GM10266 (cell line): ENCODE data around the gene MTERF1.
"Not testable (repeated sequence)": the region's sequence is repeated elsewhere in the genome, so short reads cannot be mapped to it uniquely, and the experiment has no call there.

ENCODE experiments used
- DNase-seq: peaks from one replicate; pipeline ENCODE4 v3.0.0; 2012; ENCODE audit errors: extremely low spot score
- CTCF ChIP-seq: IDR thresholded peaks from 2 replicates; pipeline ENCODE4 v1.5.1; 2012; ENCODE audit warnings: mild to moderate bottlenecking, low read depth; ENCODE audit not compliant: control insufficient read depth, insufficient read depth; ENCODE audit errors: missing control alignments

Gene MTERF1

GRCh38 chr7:91913612-91914011, 33.1 kb upstream of the MTERF1 start:
- no peak for TF ChIP-seq CTCF
- DNase-seq: no peak

- DNase-seq: no peak
Measured at GRCh38 chr7:91912494-91912893, 32.0 kb upstream of the MTERF1 start.

GRCh38 chr7:91911121-91911520, 30.6 kb upstream of the MTERF1 start:
- no peak for DNase-seq
- no peak for TF ChIP-seq CTCF

More at GRCh38 chr7:91912494-91912893, 32.0 kb upstream of the MTERF1 start:
- TF ChIP-seq CTCF: no peak

- TF ChIP-seq CTCF: no peak
- no peak for DNase-seq
Measured at GRCh38 chr7:91910171-91910570, 29.7 kb upstream of the MTERF1 start.

- no peak for DNase-seq
- no peak for TF ChIP-seq CTCF
Measured at GRCh38 chr7:91899563-91899962, 19.1 kb upstream of the MTERF1 start.

GRCh38 chr7:91898240-91898992, 17.9 kb upstream of the MTERF1 start:
- no peak for DNase-seq
- TF ChIP-seq CTCF: no peak

GRCh38 chr7:91894781-91895480, 14.4 kb upstream of the MTERF1 start:
- no peak for DNase-seq
- no peak for TF ChIP-seq CTCF

- not testable (repeated sequence) for DNase-seq
Measured at GRCh38 chr7:91893699-91894098, 13.2 kb upstream of the MTERF1 start.
